GM18517 (cell line): ENCODE data around the gene REV3L.
"Not testable (repeated sequence)": the region's sequence is repeated elsewhere in the genome, so short reads cannot be mapped to it uniquely, and the experiment has no call there.

Source experiments
- ATAC-seq: cut with Tn5 transposase; IDR thresholded peaks from one replicate; pipeline ENCODE4 v1.9.1; 2021; ENCODE audit warnings: mild to moderate bottlenecking, moderate library complexity; ENCODE audit not compliant: unreplicated experiment

REV3L gene

DNA sequence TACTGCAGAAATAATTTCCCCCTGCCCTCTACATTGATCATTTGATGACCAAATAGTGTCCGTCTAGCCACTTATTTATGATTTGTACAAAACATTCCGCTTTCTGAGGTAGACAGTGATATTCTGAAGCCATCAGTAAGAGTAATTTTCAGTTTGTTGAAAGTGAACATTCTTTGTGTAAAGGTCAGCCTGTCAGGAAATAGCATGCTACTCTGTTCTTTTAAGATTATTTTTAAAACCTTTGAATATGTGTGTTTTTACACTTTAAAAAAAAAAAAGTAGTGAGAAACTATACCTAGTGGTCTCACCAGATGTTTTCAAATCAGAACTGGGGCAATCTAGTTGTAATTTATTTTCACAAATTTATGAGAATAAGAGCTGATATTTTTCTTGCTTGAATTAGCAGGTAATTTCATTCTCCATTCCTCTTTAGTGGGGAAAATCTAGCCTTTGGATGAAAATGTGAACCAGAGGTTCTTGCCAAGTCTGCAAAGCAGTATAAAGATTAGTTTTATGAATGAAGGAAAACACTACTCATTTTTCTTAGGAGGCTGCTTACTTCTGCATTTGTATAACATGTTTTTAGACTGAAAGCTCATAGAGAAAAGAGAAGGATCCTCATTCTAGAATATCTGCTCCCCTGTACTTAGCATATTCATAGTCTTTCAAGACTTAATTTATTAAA is 12.1 kb upstream of the REV3L start:
- ATAC-seq, result no peak

DNA sequence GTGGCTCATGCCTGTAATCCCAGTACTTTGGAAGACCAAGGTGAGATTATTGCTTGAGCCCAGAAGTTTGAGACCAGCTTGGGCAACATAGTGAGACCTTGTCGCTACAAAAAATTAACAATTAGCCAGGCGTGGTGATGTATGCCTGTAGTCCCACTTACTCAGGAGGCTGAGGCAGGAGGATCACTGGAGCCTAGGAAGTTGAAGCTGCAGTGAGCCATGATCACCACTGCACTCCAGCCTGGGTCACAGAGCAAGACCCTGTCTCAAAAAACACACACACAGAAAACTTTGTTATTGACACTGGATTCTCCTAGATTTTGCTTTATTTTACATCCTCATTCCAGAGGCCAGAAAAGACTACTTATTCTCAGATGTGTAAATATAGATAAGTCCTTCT is 9.5 kb upstream of the REV3L start:
- no peak for ATAC-seq

DNA sequence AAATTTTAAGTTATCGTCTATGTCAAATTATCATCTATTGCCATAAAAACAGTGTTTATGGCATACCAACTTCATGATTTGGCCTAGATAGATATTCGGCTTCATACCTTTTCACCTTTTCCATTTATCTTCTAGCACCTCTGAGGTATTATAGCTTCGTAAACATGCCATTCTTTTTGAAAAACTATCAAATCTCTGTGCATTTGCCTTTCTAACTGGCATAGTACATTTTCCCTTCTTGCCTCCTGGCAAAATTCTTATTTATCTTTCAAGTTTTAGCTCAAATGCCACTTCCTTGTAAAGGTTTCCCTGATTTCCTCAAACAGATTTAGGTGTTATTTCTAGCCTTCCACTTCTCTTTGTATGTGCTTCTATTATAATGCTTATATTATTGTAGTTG is 7.0 kb upstream of the REV3L start:
- ATAC-seq, result no peak

DNA sequence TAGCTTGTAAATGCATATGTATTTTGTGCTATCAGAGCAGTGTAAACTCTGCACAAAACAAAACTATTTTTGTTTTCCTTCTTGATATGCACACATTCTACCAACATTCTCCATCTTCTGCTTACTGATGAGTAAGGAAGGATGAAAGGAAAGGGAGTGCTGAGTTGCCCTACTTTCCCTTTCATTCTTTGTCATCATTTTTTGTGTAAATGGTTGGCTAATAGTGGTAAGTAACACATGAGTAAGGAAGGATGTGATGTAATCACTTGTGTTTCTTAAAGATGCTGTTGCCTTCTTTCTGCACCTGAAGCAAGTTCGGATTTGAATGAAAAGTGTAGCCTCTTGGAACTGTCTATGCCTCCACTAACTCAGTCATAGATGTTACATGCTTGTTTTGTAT is 4.6 kb upstream of the REV3L start:
- ATAC-seq, result peak; percentile 38

DNA sequence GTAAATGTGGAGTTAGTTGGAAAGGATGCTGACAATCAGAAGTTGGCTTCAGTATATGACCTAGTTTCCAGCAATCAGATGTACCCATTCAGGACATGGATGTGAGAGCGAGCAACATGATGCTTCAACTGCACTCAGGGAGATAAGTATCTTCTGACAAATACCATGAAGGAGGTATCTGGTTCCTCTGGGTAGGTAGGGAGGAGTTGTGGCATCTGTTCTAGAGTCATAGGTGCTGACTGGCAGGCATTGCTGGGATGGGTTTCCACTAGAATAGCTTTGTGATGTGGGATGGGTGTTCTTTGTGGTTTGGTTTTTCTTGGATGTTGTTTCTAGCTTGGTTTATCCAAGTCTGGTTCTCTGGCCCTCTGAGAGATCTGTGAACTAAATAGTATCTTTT is 3.9 kb upstream of the REV3L start:
- no peak for ATAC-seq

DNA sequence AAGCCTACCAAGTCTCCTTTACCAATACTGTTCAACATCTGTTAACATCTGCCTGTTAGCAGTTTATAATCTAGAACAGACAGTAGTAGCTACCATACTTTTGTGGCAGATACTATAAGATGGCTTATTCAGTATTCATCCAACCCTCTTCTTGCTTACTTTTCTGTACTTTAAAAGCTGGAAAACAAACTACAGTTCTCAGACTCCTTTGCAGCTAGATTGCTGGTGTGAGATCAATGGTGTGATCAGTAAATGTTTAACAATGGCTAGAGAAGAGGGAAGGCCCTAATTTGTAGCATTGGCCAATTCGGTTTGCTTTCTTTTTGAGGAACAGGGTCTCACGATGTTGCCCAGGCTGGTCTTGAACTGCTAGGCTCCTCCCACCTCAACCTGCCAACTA is 3.5 kb upstream of the REV3L start:
- ATAC-seq, result no peak

DNA sequence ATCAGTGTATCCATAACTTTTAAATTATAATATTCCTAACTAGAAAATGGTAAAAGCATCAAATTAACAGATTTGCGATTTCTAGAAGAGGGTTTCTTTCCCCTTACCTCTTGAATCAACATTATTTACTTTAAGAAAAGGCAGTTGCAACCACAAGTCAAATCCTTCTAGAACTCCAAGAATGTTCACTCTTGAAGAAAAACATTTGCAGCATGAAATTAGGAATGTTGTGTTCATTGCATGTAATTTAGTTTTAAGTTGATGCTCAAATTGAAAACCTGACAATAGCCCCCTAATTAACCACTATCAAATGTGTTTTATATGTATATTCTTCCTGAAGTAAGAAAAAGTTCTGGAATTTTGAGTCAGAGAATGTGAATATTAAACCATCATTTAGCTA is 2.3 kb upstream of the REV3L start:
- ATAC-seq, result no peak

DNA sequence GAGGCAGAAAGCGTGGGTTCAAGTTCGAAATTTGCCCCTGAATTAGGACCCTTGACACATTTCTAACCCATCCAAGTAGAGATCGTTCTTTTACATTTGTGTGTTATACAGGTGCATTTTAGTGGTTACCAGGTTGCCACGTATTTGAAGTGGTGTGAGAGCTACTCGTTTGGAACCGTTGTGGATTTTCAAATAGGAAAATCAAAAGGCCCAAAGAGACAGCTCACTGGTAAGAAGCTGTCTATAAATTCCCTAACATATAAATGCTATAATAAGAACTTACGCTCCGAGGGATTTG is 1.6 kb upstream of the REV3L start:
- ATAC-seq, result no peak

DNA sequence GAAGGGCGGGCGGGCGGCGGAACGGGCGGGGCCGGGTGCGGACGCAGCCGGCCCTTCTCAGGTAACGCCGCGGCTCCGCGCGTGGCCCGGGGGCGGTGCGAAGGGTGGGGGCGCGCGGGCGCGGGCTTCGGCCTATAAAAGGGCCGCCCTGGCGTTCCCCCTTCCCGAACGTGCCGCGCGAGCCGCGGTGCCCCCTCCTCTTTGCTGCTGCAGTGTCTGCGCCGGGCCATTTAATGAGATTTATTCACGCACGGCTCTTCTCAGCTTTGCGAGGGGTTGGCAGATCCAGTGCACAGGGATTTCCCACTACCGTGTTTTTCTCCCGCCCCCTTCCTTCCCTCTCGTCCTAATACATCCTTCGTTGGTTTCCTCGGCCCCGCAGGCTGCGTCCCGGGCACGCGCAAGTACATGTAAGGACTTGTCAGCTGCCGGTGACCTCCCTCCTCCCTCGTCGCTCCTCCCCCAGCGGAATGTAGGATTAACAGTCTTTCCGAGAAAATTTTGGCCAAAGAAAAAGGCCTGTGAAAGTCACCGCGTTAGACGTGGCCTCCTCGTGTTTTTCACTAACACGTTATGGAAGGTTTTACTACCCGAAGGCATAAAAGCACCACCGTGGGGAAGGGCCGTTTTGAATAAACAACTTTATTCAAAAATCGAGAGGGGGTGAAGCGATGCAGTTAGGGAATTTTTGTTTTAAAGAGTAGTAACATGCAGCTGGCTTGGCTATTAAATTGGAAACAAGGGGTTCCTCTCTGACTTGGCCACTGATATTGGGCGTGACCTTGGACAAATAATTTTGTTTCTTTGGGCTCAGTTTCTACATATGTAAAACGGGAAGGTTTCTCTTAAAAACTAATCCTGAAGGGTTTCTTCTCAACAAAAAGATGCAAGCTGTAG is 966 bp upstream of the REV3L start:
- peak; percentile 41 for ATAC-seq

DNA sequence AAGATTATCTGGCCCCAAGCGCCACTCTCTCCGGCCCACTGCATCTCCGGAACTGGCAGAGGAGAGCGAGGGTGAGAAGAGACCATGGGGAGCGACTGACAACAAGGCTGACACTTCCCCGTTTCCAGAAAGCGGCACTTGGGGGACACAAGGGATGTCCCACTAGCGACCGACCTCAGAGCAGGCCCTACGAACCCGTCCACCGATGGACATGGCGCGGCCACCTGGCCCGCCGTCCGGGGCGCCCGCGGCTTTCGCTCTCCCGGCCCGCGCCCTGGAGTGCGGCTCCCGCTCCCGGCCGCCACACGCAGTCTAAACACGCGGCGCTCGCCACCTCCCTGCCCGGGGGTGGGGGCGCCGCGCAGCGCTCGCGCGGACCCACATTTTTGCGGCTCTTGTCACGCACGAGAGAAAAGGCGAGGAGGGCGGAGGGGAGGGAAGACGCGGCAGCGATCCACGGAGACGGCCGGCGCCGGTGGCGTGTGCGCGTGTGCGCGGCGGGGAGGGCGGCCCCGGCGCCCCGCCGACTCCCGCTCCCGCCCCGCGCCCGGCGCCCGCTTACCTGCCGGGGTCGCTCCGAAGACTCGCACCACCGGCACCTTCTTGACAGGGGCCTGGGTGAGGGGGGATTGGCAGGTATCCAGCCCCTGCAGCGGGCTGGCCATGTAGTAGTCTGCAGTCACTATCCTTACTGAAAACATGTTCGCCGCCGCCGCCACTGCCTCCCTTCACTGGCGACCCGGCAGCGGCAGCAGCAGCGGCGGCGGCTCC is 645 bp downstream of the REV3L start:
- ATAC-seq, result peak; percentile 30

DNA sequence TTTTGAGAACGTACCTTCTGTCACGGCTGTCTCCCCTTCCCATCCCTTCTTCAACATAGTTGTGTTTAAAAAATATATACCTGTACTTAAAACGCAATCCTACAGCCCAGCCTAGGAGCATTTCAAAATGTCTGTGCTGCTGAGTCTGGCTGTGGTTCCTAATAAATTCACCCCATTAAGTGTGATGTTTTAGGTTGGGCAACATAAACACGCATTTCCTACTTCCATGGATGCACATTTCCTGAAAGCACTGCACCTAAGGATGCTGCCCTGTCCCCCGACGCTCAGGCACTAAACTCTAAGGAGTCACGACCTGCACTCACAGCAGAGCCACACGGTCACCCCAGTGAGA is 1.2 kb downstream of the REV3L start:
- no peak for ATAC-seq

DNA sequence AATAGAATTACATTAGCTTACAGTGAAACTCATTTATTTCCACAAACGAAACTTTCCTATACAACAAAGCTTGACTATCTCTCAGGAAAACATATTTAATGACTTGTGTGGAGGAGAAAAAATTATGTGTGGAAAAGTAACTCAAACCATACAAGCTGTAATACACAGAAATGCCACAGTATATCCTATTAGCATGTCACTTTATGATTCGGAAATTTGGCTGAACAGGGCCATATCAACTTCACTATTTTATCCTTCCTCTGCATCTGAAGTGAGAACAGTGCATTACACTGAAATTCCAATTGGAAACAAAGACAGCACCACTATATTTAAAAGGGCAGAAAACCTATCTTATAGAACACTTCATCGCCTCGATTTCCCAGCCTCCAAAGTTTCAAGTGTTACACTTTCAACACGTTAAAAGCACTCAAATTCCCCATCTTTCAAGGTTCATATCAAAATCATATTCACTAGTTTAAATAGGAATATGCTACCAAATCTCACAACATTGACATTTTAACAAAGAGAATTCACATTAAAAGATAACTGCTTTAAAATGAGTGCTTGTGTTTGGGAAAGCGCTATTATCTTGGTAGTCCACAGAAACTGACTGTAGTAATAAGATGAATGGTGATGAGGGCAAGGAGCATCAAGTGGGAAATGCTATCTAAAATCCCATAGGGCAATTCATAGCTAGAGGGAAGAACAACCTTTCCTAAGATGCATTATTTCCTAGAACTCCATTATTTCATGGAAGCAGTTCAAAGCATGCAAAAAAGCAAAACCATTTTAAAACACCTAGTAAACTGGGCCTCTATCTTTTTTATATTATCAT is 1.8 kb downstream of the REV3L start:
- ATAC-seq, result no peak

DNA sequence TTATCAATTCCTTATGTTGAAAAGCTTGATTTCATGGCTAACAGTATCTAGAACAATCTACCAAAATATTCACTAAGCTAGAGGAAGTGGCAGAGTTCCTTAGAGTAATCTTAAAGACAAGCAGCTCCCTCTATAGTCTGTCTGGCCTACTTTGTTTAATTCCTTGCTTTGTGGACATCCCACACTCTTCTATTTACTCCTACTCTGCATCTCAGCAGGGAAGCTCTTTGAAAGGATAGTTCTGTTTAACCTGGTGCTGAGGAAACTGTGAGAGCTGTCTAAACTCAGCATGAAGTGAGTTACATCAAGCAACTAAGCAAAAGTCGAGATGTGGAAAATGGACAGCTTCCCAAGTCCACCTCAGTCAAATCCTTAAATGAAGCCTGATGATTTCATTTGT is 4.3 kb downstream of the REV3L start:
- peak; percentile 29 for ATAC-seq

DNA sequence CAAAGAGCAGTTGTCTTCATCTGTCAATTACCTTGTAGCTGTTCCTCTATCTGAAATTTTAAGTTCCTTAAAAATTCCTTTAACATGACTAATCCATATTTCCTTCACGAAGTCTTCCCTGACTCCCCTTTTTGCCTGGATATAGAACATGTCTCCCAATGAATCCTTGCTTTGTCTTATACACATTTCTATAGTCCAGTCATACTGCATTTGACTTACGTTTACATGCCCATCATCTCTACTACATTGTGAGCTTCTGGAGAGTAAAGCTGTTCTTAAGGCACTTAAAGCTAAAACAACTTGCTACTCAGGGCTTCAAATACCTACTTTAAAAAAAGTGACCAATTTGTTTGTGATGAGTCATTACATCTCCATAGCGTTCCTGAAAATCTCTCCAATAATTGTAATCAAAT is 4.9 kb downstream of the REV3L start:
- ATAC-seq, result no peak

DNA sequence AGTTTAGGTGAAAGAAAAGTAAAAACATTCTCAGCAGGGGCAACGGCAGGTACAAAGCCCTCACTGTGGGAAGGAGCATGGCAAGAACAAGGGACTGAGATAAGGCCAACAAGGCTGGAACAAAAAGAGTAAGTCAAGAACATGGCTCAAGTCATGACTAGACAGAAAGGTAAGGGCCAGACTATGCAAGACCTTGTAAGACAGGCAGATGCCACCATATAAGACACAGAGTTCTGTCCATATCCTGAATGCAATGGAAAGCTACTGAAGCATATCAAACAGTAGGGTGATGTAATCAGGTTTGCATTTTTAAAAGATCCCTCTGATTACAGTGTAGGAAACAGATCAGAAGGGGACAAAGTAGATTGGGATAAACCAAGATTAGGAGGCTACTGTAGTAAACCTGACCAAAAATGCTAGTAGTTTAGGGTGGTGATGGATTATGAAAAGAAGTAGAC is 5.5 kb downstream of the REV3L start:
- ATAC-seq, result no peak

DNA sequence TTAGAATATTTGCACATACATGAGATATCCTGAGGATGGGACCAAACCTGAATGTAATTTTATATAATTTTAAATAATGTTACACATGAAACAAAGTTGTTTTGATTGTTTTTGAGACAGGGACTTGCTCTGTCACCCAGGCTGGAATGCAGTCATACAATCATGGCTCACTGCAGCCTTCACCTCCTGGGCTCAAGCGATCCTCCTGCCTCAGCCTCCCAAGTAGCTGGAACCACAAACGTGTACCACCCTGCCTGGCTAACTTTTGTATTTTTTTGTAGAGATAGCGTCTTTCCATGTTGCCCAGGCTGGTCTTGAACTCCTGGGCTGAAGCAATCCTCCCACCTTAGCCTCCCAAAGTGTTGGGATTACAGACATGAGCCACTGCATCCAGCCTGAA is 7.0 kb downstream of the REV3L start:
- ATAC-seq, result not testable (repeated sequence)

DNA sequence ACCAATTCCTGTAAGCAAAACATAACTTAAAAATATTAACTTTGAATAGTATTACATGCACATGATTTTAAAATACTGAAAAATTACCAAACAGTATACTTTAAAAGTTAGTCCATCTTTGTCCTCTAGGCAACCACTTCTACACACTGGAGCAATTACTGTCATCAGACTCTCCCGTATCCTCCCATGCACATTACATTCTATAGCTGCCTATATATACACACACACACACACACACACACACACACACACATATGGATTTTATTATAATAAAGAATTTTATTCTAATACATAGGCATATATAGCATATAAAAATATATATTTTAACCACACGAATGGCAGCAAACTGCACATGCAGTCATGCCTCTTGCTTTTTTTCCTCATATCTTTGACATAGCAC is 8.2 kb downstream of the REV3L start:
- ATAC-seq, result no peak

DNA sequence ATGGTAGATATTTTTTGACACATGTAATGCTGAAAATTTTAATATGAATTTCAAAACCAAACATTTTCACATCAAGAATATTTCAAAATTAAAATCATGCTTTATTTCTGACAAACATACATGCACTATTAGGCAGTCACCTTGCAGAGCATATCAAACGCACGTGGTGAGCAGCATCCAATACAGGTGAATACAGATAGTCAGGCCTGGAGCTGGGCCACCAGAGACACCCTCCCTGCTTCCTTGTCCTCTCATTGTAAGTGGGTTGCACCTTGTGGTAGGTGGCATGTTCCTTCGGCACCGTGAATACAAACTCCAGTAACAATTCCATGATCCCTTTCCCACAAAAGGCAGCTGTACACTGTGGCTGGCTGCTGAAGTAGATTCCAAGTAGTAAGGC is 8.9 kb downstream of the REV3L start:
- ATAC-seq, result no peak

DNA sequence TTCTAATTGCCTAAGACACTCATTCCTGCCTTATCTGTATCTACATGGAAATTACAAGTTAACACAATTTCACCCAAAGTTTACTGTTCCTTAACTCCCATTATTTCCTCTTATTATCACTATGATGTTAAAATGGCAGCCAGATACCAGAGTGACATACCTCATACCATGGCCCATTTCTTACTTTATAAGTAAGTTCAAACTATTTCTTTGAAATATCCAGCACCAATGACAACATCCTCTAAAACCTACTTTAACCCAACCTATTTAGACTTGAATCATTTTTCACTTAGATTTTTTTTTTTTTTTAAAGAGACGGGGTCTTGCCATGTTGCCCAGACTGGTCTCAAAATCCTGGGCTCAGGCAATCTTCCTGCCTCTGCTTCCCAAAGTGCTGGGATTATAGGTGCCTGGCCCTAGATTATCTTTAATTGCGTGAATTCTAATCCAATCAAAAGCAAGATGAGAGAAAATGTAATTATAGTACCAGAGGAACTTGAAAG is 10.0 kb downstream of the REV3L start:
- no peak for ATAC-seq

DNA sequence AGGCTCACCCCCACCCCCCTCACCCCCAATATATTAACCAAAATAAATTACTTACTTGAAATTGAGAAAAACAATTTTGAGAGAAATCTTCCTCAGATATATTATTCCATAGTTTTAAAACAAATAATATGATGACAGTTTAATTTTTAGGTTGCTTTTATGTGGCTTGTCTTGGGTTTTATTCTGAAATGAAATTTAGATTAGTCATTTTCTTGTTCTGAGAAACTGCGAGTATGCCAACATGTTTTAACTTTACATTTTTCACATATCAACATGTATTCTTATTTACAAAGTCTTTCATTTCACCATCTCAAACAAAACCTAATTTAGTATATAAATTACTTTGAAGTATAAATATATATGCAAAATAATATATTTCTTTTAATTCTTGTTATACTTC is 11.1 kb downstream of the REV3L start:
- ATAC-seq, result no peak

DNA sequence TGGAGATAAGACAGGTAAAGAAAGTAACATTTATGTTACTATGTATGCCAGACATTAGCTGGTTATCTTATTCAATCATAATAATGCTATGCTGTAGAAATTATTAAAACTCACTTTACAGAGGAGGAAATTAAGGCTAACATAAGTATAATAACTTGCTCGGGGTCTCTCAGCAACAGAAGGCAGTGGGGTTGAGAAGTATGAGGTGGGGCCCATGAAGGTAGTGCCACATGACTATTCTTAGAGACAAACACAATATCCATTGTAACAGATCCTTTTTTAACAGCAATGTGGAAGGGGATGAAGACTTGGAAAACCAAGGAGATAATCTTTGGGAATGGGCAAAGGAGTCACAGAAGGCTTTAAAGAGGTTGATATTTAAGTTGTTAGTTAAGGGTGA is 11.5 kb downstream of the REV3L start:
- ATAC-seq, result no peak
